Subcutaneous preadipocyte (primary cell): Measurements from ENCODE around the gene OR8S1. TPM values are rescaled to one million over a fixed set of nuclear protein-coding genes. Genes with fewer than 3 reads are reported as not detected.

Source experiments
- total RNA-seq: library from RNA; depleted of rRNA; stranded (reverse); fragments of >200 nt; gene quantifications from 2 replicates; pipeline ENCODE4 v1.2.3, GENCODE V29; 2012

Gene OR8S1
- not detected in 2 replicates for total RNA-seq

GRCh38 chr12:48525332-48525731 lies at the start of gene OR8S1:
Gene OR8S1, plus strand, starts transcription at chr12:48525632. Its CDS starts 0 bp downstream, at chr12:48525632.

GRCh38 chr12:48482198-48482597 lies 43.2 kb upstream of the OR8S1 start, which contains the start of gene C12orf54:
Gene C12orf54, plus strand, starts transcription at chr12:48482498. Its CDS starts 799 bp downstream, at chr12:48483297.

GRCh38 chr12:48569946-48570345 lies 44.5 kb downstream of the OR8S1 start, which contains the start of gene LALBA:
Gene LALBA, minus strand, starts transcription at chr12:48570046. Its CDS starts 26 bp downstream, at chr12:48570020.

Other genes with a start within 250 kb of the OR8S1 start
- gene ZNF641, start 174.7 kb upstream of the OR8S1 start, total RNA-seq, result 4.8 and 4.9 TPM in 2 replicates
- not detected in 2 replicates for gene ANP32D, start 53.1 kb upstream of the OR8S1 start, total RNA-seq
- not detected in 2 replicates for gene C12orf54, start 43.1 kb upstream of the OR8S1 start, total RNA-seq
- not detected in 2 replicates for gene LALBA, start 44.4 kb downstream of the OR8S1 start, total RNA-seq
- gene KANSL2, start 156.6 kb downstream of the OR8S1 start, total RNA-seq, result 43.2 and 49.6 TPM in 2 replicates
- gene CCNT1, start 191.1 kb downstream of the OR8S1 start, total RNA-seq, result 27.6 and 36.4 TPM in 2 replicates